HG03045 (cell line): Measurements from ENCODE around the gene CIP2A.

Source experiments
- ATAC-seq: cut with Tn5 transposase; IDR thresholded peaks from one replicate; pipeline ENCODE4 v1.9.1; 2021; ENCODE audit warnings: mild to moderate bottlenecking, moderate library complexity; ENCODE audit not compliant: unreplicated experiment

Gene CIP2A

DNA sequence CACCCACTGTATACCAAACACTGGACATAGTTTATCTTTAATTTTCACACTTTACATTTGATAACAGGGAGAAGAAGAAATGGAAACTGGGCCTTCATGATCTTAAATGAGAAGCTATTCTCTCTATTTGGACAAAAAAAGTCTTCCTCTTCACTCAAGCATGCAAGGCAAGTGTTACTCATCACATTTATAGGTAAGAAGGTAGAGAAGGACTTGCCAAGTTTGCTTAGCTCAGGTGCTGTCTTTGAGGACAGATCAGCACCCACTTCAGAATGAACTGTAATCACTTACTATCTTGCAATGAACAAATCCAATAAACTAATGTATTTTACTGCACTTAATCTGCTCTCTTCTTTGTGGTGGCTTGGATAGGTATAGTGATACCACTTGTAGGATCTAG is 77.7 kb downstream of the CIP2A start:
- ATAC-seq: no peak

DNA sequence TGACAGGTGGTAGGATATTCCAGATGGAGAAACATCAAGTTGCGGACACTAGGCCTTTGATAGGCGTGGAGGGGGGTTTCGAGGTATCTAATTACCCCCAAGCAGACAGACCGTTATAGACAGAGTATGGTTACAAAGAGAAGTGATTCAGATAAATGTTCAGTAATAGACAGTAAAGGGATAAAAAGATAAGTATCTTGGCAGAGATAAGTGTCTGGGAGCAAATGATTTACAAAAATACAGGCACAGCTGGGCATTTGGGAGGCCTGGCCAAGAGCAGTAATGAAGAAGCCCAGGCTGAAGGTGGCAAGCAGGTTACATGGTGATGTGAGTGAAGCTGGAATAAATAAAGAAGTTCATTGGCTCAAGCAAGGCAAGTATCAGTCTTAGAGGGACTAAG is 78.2 kb downstream of the CIP2A start:
- ATAC-seq: no peak

DNA sequence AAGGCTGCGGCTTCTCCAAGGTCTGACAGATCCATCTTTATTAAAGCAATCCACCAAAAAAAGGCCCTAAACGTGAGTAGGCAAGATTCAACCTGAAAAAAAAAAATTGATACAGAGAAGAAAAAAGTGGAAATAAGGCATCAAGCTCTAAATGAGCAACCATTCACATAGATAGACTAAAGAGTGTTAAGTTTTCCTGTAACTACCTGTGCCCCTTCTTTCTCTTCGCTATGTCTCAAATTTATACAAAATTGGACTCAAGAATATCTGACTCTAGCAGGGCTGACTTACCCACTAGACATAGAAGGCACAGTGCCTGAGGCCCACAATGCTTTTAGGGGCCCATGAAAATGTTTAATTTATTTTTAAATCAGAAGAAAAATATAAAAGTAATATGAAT is 78.7 kb downstream of the CIP2A start, which contains the start of gene MYH15:
Gene MYH15, minus strand, starts transcription at position 101 of the 400 bp plus-strand sequence. Its CDS starts 66 bp downstream, at position 35.
- no peak for ATAC-seq

- ATAC-seq: no peak
These were observed 79.4 kb downstream of the CIP2A start for GRCh38 chr3:108509871-108510270.

GRCh38 chr3:108509263-108509662 is 80.0 kb downstream of the CIP2A start:
- no peak for ATAC-seq

DNA sequence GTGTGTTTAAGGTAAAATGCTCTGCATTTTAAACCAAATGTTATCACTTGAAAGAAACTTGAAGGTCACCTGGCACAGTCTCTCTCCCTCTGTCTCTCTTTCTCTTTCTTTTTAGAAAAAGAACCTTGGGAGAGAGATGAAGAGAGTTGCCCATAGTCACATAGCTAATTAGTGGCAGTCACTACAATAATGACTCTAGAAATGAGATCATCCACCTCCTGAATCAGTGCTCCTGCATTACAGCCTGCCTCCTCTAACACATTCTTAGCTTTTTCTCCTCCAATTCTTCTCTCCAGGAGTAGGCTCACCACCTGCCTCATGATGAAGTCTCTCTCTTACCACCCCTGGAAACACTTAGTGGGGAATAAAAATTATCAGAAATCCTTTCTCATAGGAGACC is 81.3 kb downstream of the CIP2A start:
- ATAC-seq: no peak

DNA sequence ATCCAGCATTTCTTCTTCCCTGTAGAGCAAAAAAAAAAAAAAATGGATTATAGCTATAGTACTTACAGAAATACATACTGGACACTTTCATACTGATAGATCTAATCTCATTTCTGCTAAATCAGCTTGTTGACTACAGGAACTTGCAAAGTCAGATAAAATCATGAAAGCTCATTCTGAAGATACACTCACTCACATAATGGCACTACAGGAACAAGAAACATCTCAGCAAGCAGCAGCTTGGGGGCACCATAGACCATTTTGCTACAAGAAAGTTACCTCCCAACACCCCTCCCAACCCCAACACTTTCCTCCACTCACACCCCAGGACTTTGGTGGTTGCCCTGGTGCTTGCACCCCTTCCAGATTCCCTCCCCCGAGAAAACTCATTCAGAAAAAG is 83.4 kb downstream of the CIP2A start:
- ATAC-seq: no peak

DNA sequence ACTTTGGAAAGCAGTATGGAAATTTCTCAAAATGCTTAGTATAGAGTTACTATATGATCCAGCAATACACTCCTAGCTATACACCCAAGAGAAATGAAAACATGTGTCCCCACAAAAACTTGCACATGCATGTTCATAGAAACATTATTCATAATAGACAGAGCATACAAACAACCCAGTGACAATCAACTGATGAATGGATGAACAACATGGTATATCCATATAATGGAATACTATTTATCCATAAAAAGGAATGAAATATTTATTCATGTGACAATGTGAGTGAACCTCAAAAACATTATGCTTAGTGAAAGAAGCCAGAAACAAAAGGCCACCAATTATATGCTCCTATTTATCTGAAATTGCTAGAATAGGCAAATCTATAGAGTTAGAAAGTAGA is 85.5 kb downstream of the CIP2A start:
- ATAC-seq: no peak

DNA sequence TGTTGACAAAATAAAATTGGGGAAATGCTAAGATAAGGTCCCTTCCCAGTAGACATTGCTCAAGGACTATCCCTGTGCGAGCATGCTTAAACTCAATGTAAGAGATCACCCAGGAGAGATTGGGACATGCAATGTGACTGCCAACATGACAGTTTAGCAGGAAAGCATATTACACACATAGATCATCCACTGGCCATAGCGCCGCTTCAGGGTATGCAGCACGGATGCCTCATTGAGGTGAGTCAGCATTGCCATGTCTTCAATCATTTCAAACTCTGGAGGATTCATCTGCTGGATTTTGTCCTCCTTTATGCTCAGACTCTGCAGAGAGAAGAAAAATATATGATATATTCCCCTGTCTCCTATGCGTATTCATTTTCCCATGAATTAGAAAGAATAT is 87.7 kb downstream of the CIP2A start:
- no peak for ATAC-seq

DNA sequence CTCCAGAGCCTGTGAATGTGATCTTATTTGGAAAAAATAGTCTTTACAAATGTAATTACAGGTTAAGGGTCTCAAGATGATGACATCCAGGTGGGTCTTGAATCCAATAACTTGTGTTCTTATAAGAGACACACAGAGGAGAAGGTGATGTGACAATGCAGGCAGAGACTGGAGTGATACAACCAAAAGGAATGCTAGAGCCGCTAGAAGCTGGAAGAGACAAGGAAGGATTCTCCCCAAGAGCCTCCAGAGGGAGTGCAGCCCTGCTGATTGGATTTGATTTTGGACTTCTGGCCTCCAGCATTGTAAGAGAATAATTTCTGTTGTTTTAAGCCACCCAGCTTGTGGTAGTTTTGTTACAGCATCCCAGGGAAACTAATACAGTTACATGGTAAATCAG is 88.5 kb downstream of the CIP2A start:
- no peak for ATAC-seq
